Astrocyte (in vitro differentiated cells and primary cell): ENCODE data around the gene GTF2H4. TPM values are rescaled to one million over a fixed set of nuclear protein-coding genes. Genes with fewer than 3 reads are reported as not detected.
A peak's percentile ranks its signal among the peaks of the same experiment; 100 is the strongest.
"Not testable (repeated sequence)": the region's sequence is repeated elsewhere in the genome, so short reads cannot be mapped to it uniquely, and the experiment has no call there.

Experiments used
- DNase-seq: peaks from one replicate; pipeline ENCODE4 v3.0.0-alpha.2; 2010; ENCODE audit warnings: low read depth
- FAIRE-seq: peaks from 2 replicates; lab custom pipeline; 2011; peaks lifted over from hg19 to GRCh38; lab: Jason Lieb, UNC
- H2AFZ ChIP-seq: 2 replicates; pipeline ENCODE4 v1.6.0; 2012; ENCODE audit warnings: low read depth, low read length, inconsistent platforms
- H3K27ac ChIP-seq: 2 replicates; pipeline ENCODE4 v1.5.1; 2011; ENCODE audit warnings: low read depth, low read length, inconsistent platforms
- H3K27me3 ChIP-seq: 2 replicates; pipeline ENCODE4 v1.6.0; 2011; ENCODE audit warnings: low read length, inconsistent platforms; ENCODE audit not compliant: insufficient read depth
- H3K36me3 ChIP-seq: 2 replicates; pipeline ENCODE4 v1.5.1; 2011; ENCODE audit warnings: low read length, inconsistent platforms; ENCODE audit not compliant: insufficient read depth
- H3K4me1 ChIP-seq: 2 replicates; pipeline ENCODE4 v1.5.1; 2011; ENCODE audit warnings: low read length, inconsistent platforms; ENCODE audit not compliant: insufficient read depth
- H3K4me2 ChIP-seq: 2 replicates; pipeline ENCODE4 v1.6.0; 2012; ENCODE audit warnings: low read length, inconsistent platforms
- H3K4me3 ChIP-seq: 2 replicates; pipeline ENCODE4 v1.5.1; 2011; ENCODE audit warnings: low read depth, mild to moderate bottlenecking, low read length, inconsistent platforms; ENCODE audit not compliant: insufficient read depth
- H3K79me2 ChIP-seq: 2 replicates; pipeline ENCODE4 v1.6.0; 2012; ENCODE audit warnings: mild to moderate bottlenecking, low read length, inconsistent platforms; ENCODE audit not compliant: insufficient read depth
- H3K9ac ChIP-seq: 2 replicates; pipeline ENCODE4 v1.6.0; 2012; ENCODE audit warnings: mild to moderate bottlenecking, low read length, inconsistent platforms
- H3K9me3 ChIP-seq: 2 replicates; pipeline ENCODE4 v1.5.1; 2012; ENCODE audit warnings: low read depth, mild to moderate bottlenecking, low read length, inconsistent platforms; ENCODE audit not compliant: insufficient read depth
- H4K20me1 ChIP-seq: 2 replicates; pipeline ENCODE4 v1.6.0; 2012; ENCODE audit warnings: low read length, inconsistent platforms; ENCODE audit not compliant: insufficient read depth
- H3K27ac Mint-ChIP-seq: one replicate; pipeline ENCODE4 v1.8.0; 2021; ENCODE audit warnings: mild to moderate bottlenecking, mixed read lengths; ENCODE audit not compliant: unreplicated experiment
- H3K27me3 Mint-ChIP-seq: one replicate; pipeline ENCODE4 v1.8.0; 2021; ENCODE audit warnings: low read depth, mixed read lengths; ENCODE audit not compliant: unreplicated experiment
- H3K36me3 Mint-ChIP-seq: one replicate; pipeline ENCODE4 v1.8.0; 2021; ENCODE audit warnings: low read depth, mixed read lengths; ENCODE audit not compliant: unreplicated experiment
- H3K4me1 Mint-ChIP-seq: one replicate; pipeline ENCODE4 v1.8.0; 2021; ENCODE audit warnings: low read depth, mixed read lengths; ENCODE audit not compliant: unreplicated experiment
- H3K4me3 Mint-ChIP-seq: one replicate; pipeline ENCODE4 v1.8.0; 2021; ENCODE audit warnings: mild to moderate bottlenecking, moderate library complexity, mixed read lengths; ENCODE audit not compliant: unreplicated experiment
- H3K9me3 Mint-ChIP-seq: one replicate; pipeline ENCODE4 v1.8.0; 2021; ENCODE audit warnings: mild to moderate bottlenecking, mixed read lengths; ENCODE audit not compliant: unreplicated experiment
- EZH2 ChIP-seq: IDR thresholded peaks from 2 replicates; pipeline ENCODE4 v1.6.1; 2012; ENCODE audit warnings: mild to moderate bottlenecking, low read length, inconsistent platforms; ENCODE audit not compliant: insufficient read depth
- total RNA-seq: library from RNA; stranded (reverse); gene quantifications from 2 replicates; pipeline ENCODE4 v1.2.1, GENCODE V29; 2021
- TF ChIP-seq, protein P1 (sequence below): IDR thresholded peaks from 2 replicates; pipeline ENCODE4 v1.5.1; 2011; ENCODE audit warnings: low read depth, mild to moderate bottlenecking, inconsistent platforms, low read length, moderate library complexity; ENCODE audit not compliant: insufficient read depth

The GTF2H4 gene
- total RNA-seq, 1 donor from 2014 or later, result 34.3 TPM

DNA sequence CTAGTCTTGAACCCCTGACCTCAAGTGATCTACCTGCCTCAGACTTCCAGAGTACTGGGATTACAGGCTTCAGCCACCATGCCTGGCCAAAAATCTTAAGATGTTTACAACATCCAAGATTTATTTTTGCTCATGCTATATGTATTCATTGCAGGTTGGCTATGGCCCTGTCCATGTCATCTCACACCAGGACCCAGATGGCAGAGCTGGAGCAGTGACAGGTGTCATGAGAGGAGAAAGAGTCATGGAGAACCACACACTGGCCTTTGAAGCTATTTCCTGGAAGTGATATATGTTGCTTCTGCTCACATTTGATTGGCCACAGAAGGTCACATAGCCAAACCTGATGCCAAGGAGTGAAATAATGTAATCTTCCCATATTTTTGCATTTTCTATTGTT is 37.5 kb upstream of the GTF2H4 start:
- peaks cover 8% of the 10 kb centered on the region for H3K36me3 Mint-ChIP-seq
- no peaks in the 10 kb centered on the region for H3K27me3 Mint-ChIP-seq
- H3K9me3 ChIP-seq, result no peaks in the 10 kb centered on the region

DNA sequence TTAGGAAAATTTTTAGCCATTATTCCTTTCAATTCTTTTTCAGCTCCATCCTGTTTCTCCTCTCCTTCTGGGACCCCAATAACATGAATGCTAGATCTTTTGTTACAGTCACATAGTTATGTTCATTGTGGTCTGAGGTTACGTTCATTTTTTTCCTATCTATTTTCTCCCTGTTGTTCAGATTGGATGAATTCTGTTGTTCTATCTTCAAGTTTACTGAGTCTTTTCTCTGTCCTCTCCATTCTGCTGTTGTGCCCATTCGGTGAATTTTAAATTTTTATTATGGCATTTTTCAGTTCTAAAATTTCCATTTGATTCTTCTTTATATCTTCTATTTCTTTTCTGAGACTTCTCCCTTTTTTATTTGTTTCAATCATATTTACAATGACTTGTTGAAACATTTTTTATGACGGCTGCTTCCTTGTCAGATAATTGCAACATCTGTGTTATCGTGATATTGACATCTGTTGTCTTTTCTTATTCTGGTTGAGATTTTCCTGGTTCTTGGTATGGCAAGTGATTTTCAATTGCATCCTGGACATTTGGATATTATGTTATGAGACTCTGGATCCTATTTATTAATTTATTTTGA is 36.3 kb upstream of the GTF2H4 start:
- peaks cover 34% of the 10 kb centered on the region for H3K9me3 Mint-ChIP-seq
- Histone ChIP-seq H3K9ac (no peak overlapping the region), H3K9me3 (no peaks in the 10 kb centered on the region), H3K27me3 (no peaks in the 10 kb centered on the region), H3K27ac (no peak overlapping the region), H3K79me2 (no peaks in the 10 kb centered on the region), H3K4me3 (no peak overlapping the region), H3K4me2 (no peak overlapping the region), H2AFZ (no peak overlapping the region), H4K20me1 (no peaks in the 10 kb centered on the region), H3K36me3 (no peaks in the 10 kb centered on the region), H3K4me1 (peaks cover 5% of the 10 kb centered on the region)
- H3K4me3 Mint-ChIP-seq, result peak overlapping the region; percentile 5
- H3K27ac Mint-ChIP-seq, result no peak overlapping the region
- no peak for FAIRE-seq
- H3K36me3 Mint-ChIP-seq, result peaks cover 8% of the 10 kb centered on the region
- H3K27me3 Mint-ChIP-seq, result no peaks in the 10 kb centered on the region
- no peak for DNase-seq
- peaks cover 7% of the 10 kb centered on the region for H3K4me1 Mint-ChIP-seq
- no peak for TF ChIP-seq EZH2
- TF ChIP-seq, protein P1, sequence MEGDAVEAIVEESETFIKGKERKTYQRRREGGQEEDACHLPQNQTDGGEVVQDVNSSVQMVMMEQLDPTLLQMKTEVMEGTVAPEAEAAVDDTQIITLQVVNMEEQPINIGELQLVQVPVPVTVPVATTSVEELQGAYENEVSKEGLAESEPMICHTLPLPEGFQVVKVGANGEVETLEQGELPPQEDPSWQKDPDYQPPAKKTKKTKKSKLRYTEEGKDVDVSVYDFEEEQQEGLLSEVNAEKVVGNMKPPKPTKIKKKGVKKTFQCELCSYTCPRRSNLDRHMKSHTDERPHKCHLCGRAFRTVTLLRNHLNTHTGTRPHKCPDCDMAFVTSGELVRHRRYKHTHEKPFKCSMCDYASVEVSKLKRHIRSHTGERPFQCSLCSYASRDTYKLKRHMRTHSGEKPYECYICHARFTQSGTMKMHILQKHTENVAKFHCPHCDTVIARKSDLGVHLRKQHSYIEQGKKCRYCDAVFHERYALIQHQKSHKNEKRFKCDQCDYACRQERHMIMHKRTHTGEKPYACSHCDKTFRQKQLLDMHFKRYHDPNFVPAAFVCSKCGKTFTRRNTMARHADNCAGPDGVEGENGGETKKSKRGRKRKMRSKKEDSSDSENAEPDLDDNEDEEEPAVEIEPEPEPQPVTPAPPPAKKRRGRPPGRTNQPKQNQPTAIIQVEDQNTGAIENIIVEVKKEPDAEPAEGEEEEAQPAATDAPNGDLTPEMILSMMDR, result no peak

More for the DNA sequence above, 37.5 kb upstream of the GTF2H4 start:
- Mint-ChIP-seq H3K27ac (no peak overlapping the region), H3K4me1 (no peaks in the 10 kb centered on the region), H3K4me3 (no peak overlapping the region), H3K9me3 (peaks cover 34% of the 10 kb centered on the region)
- no peak overlapping the region for H3K27ac ChIP-seq
- FAIRE-seq (no peak), DNase-seq (no peak)
- H3K9ac ChIP-seq, result no peak overlapping the region
- no peaks in the 10 kb centered on the region for H3K4me1 ChIP-seq
- no peak overlapping the region for H3K4me3 ChIP-seq
- H3K36me3 ChIP-seq, result no peaks in the 10 kb centered on the region
- no peaks in the 10 kb centered on the region for H3K27me3 ChIP-seq
- H4K20me1 ChIP-seq, result no peaks in the 10 kb centered on the region
- no peak overlapping the region for H3K4me2 ChIP-seq
- H3K79me2 ChIP-seq, result no peaks in the 10 kb centered on the region
- H2AFZ ChIP-seq, result no peak overlapping the region
- TF ChIP-seq, protein P1, result no peak
- no peak for TF ChIP-seq EZH2

DNA sequence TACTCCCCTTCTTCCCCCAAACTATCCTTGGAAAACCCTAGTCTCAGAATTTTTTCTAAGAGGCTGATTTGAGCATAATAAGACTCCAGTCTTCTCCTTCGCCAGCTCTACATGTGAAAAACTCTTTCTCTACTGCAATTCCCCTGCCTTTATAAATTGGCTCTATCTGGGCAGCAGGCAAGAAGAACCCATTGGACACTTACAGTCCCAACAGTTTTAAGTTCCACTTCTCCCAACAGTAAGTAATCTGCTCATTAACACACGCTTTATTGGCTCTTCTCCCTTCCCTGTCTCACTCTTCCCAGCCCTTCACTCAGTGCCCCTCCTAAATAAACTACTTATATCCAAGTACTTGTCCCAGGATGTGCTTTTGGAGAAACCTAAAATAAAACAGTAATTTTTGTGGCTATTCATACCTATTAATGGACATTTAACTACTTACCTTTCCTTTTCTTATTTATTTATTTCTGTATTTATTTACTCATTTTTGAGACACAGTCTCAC is 34.8 kb upstream of the GTF2H4 start:
- Mint-ChIP-seq H3K9me3 (peaks cover 35% of the 10 kb centered on the region), H3K4me1 (peaks cover 14% of the 10 kb centered on the region), H3K36me3 (peaks cover 8% of the 10 kb centered on the region), H3K27me3 (no peaks in the 10 kb centered on the region), H3K27ac (no peak overlapping the region), H3K4me3 (no peak overlapping the region)
- no peak for DNase-seq
- Histone ChIP-seq H4K20me1 (no peaks in the 10 kb centered on the region), H3K4me3 (no peak overlapping the region), H3K9me3 (no peaks in the 10 kb centered on the region), H3K4me1 (peaks cover 12% of the 10 kb centered on the region), H3K27me3 (no peaks in the 10 kb centered on the region), H3K4me2 (no peak overlapping the region), H3K9ac (no peak overlapping the region), H3K36me3 (no peaks in the 10 kb centered on the region), H3K79me2 (no peaks in the 10 kb centered on the region), H3K27ac (no peak overlapping the region), H2AFZ (no peak overlapping the region)
- TF ChIP-seq, protein P1, result no peak
- no peak for TF ChIP-seq EZH2
- no peak for FAIRE-seq

DNA sequence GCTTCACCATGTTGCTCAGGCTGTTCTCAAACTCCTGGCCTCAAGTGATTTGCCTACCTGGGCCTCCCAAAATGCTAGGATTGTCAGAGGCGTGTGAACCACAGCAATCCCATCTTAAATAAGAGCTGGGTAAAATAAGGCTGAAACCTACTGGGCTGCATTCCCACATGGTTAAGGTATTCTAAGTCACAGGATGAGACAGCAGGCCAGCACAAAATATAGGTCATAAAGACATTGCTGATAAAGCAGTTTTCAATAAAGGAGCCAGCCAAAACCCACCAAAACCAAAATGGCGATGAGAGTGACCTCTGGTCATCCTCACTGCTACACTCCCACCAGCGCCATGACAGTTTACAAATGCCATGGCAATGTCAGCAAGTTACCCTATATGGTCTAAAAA is 34.2 kb upstream of the GTF2H4 start:
- H3K9ac ChIP-seq, FAIRE-seq, H3K36me3 Mint-ChIP-seq, H3K79me2 ChIP-seq, H3K4me2 ChIP-seq, H2AFZ ChIP-seq, H3K9me3 ChIP-seq, H3K27ac Mint-ChIP-seq, H4K20me1 ChIP-seq, H3K4me3 ChIP-seq, H3K27me3 ChIP-seq, H3K27me3 Mint-ChIP-seq, DNase-seq, H3K4me3 Mint-ChIP-seq, H3K27ac ChIP-seq, H3K36me3 ChIP-seq: not testable (repeated sequence)
- H3K9me3 Mint-ChIP-seq, result peaks cover 35% of the 10 kb centered on the region
- H3K4me1 ChIP-seq, result peaks cover 12% of the 10 kb centered on the region
- H3K4me1 Mint-ChIP-seq, result peaks cover 14% of the 10 kb centered on the region
